Upper lobe of right lung (tissue), 1 donor: ENCODE data around the gene RAD51B. TPM values are rescaled to one million over a fixed set of nuclear protein-coding genes. Genes with fewer than 3 reads are reported as not detected.

Source experiments
- ATAC-seq: fragments of 200-7000 bp; cut with Tn5 transposase; one replicate; pipeline ENCODE4 v1.9.1; 2020; ENCODE audit warnings: mild to moderate bottlenecking, moderate library complexity
- DNase-seq: peaks from one replicate; pipeline ENCODE4 v3.0.0-alpha.2; 2020
- H3K27ac ChIP-seq: fragments of 200-600 bp; one replicate; pipeline ENCODE4 v1.8.0; 2022
- H3K27me3 ChIP-seq: fragments of 200-600 bp; one replicate; pipeline ENCODE4 v1.8.0; 2022; ENCODE audit warnings: mild to moderate bottlenecking
- H3K36me3 ChIP-seq: fragments of 200-600 bp; one replicate; pipeline ENCODE4 v1.8.0; 2022
- H3K4me1 ChIP-seq: fragments of 200-600 bp; one replicate; pipeline ENCODE4 v1.8.0; 2022
- H3K4me3 ChIP-seq: fragments of 200-600 bp; one replicate; pipeline ENCODE4 v1.8.0; 2022; ENCODE audit warnings: mild to moderate bottlenecking
- H3K9me3 ChIP-seq: fragments of 200-600 bp; one replicate; pipeline ENCODE4 v1.8.0; 2022
- CTCF ChIP-seq: fragments of 200-600 bp; IDR thresholded peaks from one replicate; pipeline ENCODE4 v1.8.0; 2022; ENCODE audit warnings: antibody characterized with exemption
- intact Hi-C: fragments of 100-400 bp; cut with DNase I; formaldehyde crosslinking; loops from one replicate; pipeline ENCODE4 v1.11.0; 2022
- total RNA-seq: library from RNA; stranded (reverse); fragmentation: NEBNext Ultra II Directional; extraction: Animal tissue kit (Norgen Biotek cat#: 25700); gene quantifications from one replicate; pipeline ENCODE4 v1.2.1, GENCODE V29; 2021
- donor health status: DM: no; HTN: yes; CAD: no; lungs with severe emphysema.

RAD51B gene
- total RNA-seq, 1 donor from 2014 or later = 11.5 TPM

GRCh38 chr14:67949771-67950170, 130.2 kb downstream of the RAD51B start:
- no peak overlapping the region for H3K27ac ChIP-seq
- peaks cover 3% of the 10 kb centered on the region for H3K9me3 ChIP-seq
- intact Hi-C loops = loop anchor here (10.0 kb wide), 1 partner anchor 295 kb away; no protein-coding TSS in a partner anchor
- H3K27me3 ChIP-seq = no peaks in the 10 kb centered on the region
- TF ChIP-seq CTCF = no peak
- peaks cover 5% of the 10 kb centered on the region for H3K4me1 ChIP-seq
- no peak overlapping the region for H3K4me3 ChIP-seq
- no peak for DNase-seq
- H3K36me3 ChIP-seq = no peaks in the 10 kb centered on the region
- no peak for ATAC-seq

DNA sequence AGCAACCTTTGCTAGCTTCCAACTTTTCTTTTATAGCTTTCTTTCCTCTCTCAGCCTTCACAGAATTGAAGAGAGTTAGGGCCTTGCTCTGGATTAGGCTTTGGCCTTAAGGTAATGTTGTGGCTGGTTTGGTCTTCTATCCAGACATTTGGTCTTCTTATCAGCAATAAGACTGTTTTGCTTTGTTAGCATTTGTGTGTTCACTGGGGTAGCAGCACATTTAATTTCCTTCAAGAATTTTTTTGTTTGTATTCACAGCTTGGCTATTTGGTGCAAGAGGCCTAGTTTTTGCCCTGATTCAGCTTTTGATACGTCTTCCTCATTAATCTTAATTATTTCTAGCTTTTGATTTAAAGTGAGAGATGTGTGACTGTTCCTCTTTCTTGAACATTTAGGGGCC, 130.8 kb downstream of the RAD51B start:
- no peak overlapping the region for H3K27ac ChIP-seq
- DNase-seq = no peak
- no peak for TF ChIP-seq CTCF
- H3K9me3 ChIP-seq = peaks cover 3% of the 10 kb centered on the region
- no peaks in the 10 kb centered on the region for H3K36me3 ChIP-seq
- no peaks in the 10 kb centered on the region for H3K27me3 ChIP-seq
- H3K4me1 ChIP-seq = peaks cover 4% of the 10 kb centered on the region
- no peak overlapping the region for H3K4me3 ChIP-seq
- intact Hi-C loops = no loop called here
- no peak for ATAC-seq

- Histone ChIP-seq H3K4me3 (no peak overlapping the region), H3K4me1 (peaks cover 4% of the 10 kb centered on the region), H3K27ac (no peak overlapping the region), H3K36me3 (no peaks in the 10 kb centered on the region), H3K9me3 (peaks cover 3% of the 10 kb centered on the region), H3K27me3 (no peaks in the 10 kb centered on the region)
- intact Hi-C loops = no loop called here
- no peak for DNase-seq
- no peak for ATAC-seq
- TF ChIP-seq CTCF = no peak
Observed at GRCh38 chr14:67951529-67952135, 132.1 kb downstream of the RAD51B start.

DNA sequence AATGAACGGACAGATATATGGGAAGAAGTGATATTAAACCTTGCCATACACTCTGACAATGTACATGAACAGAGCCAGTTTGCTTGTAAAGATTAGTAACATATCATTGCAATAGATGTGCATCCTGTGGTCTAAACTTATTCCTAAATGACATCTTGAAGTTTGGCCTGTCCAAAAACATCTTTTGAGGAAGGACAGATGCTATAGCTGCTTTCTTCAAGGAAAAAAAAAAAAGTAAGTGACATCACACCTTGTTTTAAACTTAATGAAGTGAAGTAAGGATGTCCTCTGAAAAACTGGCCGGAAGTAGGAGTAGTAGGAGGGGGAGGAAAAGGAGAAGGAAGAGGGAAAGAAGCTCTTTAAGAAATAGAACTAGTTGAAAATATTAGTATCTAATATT, 132.8 kb downstream of the RAD51B start:
- no peak for TF ChIP-seq CTCF
- no peaks in the 10 kb centered on the region for H3K27me3 ChIP-seq
- intact Hi-C loops = no loop called here
- no peaks in the 10 kb centered on the region for H3K36me3 ChIP-seq
- peaks cover 4% of the 10 kb centered on the region for H3K4me1 ChIP-seq
- H3K27ac ChIP-seq = no peak overlapping the region
- no peak for DNase-seq
- no peak overlapping the region for H3K4me3 ChIP-seq
- H3K9me3 ChIP-seq = peaks cover 3% of the 10 kb centered on the region
- ATAC-seq = no peak

DNA sequence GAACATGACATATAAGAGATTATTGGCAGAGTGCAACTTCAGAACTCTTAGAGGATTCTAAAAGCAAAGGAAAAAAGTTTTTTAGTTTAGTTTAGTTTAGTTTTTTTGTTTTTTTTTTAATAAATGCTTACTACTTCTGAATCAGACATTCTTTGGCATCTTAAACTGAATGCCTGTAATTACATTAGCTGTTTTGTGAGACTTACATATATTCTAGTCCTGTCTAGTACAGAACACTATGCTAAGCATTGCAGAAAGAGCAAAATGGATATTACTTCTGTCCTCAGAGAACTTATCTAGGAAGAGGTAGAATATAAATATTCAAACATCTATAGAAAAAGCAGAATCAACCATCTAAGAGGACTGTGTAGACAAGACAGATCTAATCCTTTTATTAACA, 133.2 kb downstream of the RAD51B start:
- intact Hi-C loops = no loop called here
- Histone ChIP-seq H3K27ac (no peak overlapping the region), H3K27me3 (no peaks in the 10 kb centered on the region), H3K4me3 (no peak overlapping the region), H3K4me1 (peaks cover 4% of the 10 kb centered on the region), H3K9me3 (peaks cover 3% of the 10 kb centered on the region), H3K36me3 (no peaks in the 10 kb centered on the region)
- DNase-seq (no peak), ATAC-seq (no peak)
- no peak for TF ChIP-seq CTCF

DNA sequence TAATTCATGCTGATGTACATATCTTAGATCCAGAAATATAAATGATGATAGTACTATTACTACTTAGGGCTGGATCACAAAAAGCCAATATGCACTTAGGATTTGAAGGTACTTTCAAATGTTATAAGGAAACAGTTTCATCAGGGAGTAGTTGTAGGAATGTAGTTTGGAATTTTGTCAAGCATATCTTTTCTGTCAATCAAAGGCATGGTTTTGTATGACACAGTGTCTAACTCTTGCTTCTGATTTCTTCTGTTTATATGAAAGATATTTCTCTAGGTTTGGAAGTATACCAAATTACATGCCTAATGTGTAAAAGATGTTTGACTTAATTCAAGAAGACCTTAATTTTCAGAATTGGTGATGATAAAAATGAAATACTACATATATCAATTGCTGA, 135.7 kb downstream of the RAD51B start:
- ATAC-seq (no peak), DNase-seq (no peak)
- Histone ChIP-seq H3K36me3 (no peaks in the 10 kb centered on the region), H3K27me3 (no peaks in the 10 kb centered on the region), H3K4me3 (no peak overlapping the region), H3K27ac (no peak overlapping the region), H3K9me3 (no peaks in the 10 kb centered on the region), H3K4me1 (peaks cover 4% of the 10 kb centered on the region)
- intact Hi-C loops = no loop called here
- TF ChIP-seq CTCF = no peak
